Measurements from ENCODE around the gene ERICH6B.

- TF ChIP-seq POLR2A (IDR thresholded peaks at IDR 0.05; ENCODE audit: low read depth, low read length) (no peak), POLR2AphosphoS5 (IDR thresholded peaks at IDR 0.05; ENCODE audit: low read depth, low read length) (no peak), TAF1 (IDR thresholded peaks at IDR 0.05; ENCODE audit: borderline replicate concordance, low read depth, low read length) (no peak)
These were observed 21.3 kb downstream of the ERICH6B start for GRCh38 chr13:45594227-45594626.

Measured in GM12892 (cell line).